ENCODE results near the gene CABYR.

DNA sequence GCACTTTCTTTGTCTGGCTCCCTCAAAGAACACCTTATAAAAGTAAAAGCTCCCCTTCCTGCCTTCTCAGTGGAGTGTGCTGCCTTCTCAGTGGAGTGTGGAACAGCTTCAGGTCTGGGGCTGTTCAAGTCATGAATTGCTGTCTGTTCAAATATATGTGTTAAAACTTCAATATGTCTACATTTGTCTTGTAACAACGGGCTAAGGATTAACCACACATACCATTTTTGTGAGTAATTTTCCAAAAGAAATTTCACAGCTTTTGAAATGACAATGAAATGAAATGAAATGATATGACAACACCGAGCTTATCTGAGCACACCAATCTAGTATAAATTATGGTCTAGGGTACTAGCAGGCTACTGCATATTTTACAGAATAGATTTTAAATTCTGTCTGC lies 42.9 kb downstream of the CABYR start:
- TF ChIP-seq, protein P1, sequence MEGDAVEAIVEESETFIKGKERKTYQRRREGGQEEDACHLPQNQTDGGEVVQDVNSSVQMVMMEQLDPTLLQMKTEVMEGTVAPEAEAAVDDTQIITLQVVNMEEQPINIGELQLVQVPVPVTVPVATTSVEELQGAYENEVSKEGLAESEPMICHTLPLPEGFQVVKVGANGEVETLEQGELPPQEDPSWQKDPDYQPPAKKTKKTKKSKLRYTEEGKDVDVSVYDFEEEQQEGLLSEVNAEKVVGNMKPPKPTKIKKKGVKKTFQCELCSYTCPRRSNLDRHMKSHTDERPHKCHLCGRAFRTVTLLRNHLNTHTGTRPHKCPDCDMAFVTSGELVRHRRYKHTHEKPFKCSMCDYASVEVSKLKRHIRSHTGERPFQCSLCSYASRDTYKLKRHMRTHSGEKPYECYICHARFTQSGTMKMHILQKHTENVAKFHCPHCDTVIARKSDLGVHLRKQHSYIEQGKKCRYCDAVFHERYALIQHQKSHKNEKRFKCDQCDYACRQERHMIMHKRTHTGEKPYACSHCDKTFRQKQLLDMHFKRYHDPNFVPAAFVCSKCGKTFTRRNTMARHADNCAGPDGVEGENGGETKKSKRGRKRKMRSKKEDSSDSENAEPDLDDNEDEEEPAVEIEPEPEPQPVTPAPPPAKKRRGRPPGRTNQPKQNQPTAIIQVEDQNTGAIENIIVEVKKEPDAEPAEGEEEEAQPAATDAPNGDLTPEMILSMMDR (IDR thresholded peaks at IDR 0.05): no peak
- no peak for TF ChIP-seq POLR2A (IDR thresholded peaks at IDR 0.05)
